Renal cortical epithelial cell (primary cell): ENCODE data around the gene LRP1. TPM values are rescaled to one million over a fixed set of nuclear protein-coding genes. Genes with fewer than 3 reads are reported as not detected.

Experiments
- DNase-seq: peaks from one replicate; pipeline ENCODE4 v3.0.0-alpha.2; 2011; ENCODE audit warnings: low read depth
- total RNA-seq: library from RNA; depleted of rRNA; stranded (reverse); fragments of >200 nt; gene quantifications from 2 replicates; pipeline ENCODE4 v1.2.3, GENCODE V29; 2014

The LRP1 gene
- 11.3 and 157 TPM in 2 replicates for total RNA-seq

- peak; percentile 47 for DNase-seq
Observed at GRCh38 chr12:57127726-57128518, at the start of gene LRP1. TSS of gene LRP1 (plus strand) at chr12:57128483. CDS start at chr12:57128965, 482 bp downstream.

- peak; percentile 100 for DNase-seq
Observed at GRCh38 chr12:57078519-57079404, 49.5 kb upstream of the LRP1 start, which contains the start of gene NEMP1. TSS of gene NEMP1 (minus strand) at chr12:57078791. CDS start at chr12:57078745, 46 bp downstream.

- no peak for DNase-seq
Observed at GRCh38 chr12:57079821-57080220, 48.5 kb upstream of the LRP1 start.

GRCh38 chr12:57080855-57081254 is 47.4 kb upstream of the LRP1 start:
- DNase-seq: no peak

- no peak for DNase-seq
Observed at GRCh38 chr12:57085999-57086492, 42.2 kb upstream of the LRP1 start.

- peak; percentile 74 for DNase-seq
Observed at GRCh38 chr12:57086493-57087009, 41.7 kb upstream of the LRP1 start.

GRCh38 chr12:57087010-57087690 is 41.1 kb upstream of the LRP1 start:
- DNase-seq: peak; percentile 72

- DNase-seq: peak; percentile 89
Observed at GRCh38 chr12:57087691-57088353, 40.5 kb upstream of the LRP1 start.

- DNase-seq: peak; percentile 89
Observed at GRCh38 chr12:57088354-57089270, 39.7 kb upstream of the LRP1 start, which contains the start of gene NAB2. TSS of gene NAB2 (plus strand) at chr12:57089114. CDS start at chr12:57089272, 158 bp downstream.

- no peak for DNase-seq
Observed at GRCh38 chr12:57089271-57090245, 38.7 kb upstream of the LRP1 start.

- no peak for DNase-seq
Observed at GRCh38 chr12:57090490-57090889, 37.8 kb upstream of the LRP1 start.

GRCh38 chr12:57090924-57091637 is 37.2 kb upstream of the LRP1 start:
- DNase-seq: no peak

- DNase-seq: no peak
Observed at GRCh38 chr12:57091638-57092528, 36.4 kb upstream of the LRP1 start.

GRCh38 chr12:57092529-57092862 is 35.8 kb upstream of the LRP1 start:
- no peak for DNase-seq

- no peak for DNase-seq
Observed at GRCh38 chr12:57092876-57093414, 35.3 kb upstream of the LRP1 start.

GRCh38 chr12:57093415-57094207 is 34.7 kb upstream of the LRP1 start:
- peak; percentile 45 for DNase-seq
